ENCODE results near the gene MYO9A. TPM values are rescaled to one million over a fixed set of nuclear protein-coding genes. Genes with fewer than 3 reads are reported as not detected.

Gene MYO9A
- total and polyA plus RNA-seq, 10 of the 15 experiments (the other 5 are each of a cell fraction or from before 2014, with no cell fraction given), result 3.3 to 25.3 (median 12.2) TPM

DNA sequence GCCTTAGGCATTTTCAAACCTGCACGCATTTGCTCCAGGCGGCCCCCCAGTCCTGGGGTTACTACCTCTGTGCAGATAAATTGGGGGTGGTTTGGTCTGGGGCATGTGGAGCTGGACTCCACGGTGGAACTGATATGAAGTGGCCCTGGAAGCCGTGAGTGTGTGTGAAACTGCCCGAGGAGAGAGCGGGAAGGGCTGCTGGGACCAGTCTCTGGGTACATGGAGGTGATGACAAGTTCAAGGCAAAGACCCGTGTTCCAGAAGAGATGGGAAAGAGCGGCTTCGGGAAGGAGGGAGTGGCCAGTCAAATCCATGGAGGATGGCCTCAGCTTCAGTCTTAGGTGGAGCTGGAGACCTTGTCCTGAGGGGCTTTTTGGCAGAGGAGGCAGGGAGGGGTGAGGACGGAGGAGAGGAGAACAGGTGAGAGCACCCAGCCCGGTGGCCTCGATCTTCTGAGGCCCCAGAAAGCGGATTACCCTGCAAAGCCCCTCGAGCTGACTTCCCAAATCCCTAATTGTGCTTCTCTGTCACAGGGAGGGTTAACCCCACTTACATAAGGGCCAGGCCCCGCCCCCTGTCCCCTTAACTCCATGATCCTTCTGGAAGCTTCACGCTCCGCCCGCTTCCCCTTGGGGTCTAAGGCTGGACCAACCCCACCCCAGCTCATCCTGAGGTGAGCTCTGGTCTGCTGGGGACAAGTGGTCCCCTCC is 309.5 kb downstream of the MYO9A start:
- 52% methylated on average over 18 of the region's 18 CpGs for WGBS (ENCODE audit: insufficient coverage, insufficient replicate concordance, low lambda C conversion rate, missing lambda C conversion rate)
- ChIA-PET SMC1A (ENCODE audit: uncharacterized antibody, unreplicated experiment) (interaction anchor here (2.0 kb wide), 1 partner anchor 347 kb away, joined by 5 read pairs; no protein-coding TSS in a partner anchor), RAD21 (ENCODE audit: unreplicated experiment) (no interaction called here), CTCF (interaction anchor here (1.4 kb wide), 1 partner anchor 9 kb away, joined by 3 read pairs; no protein-coding TSS in a partner anchor), POLR2A (no interaction called here)
- no peak for ATAC-seq
- Histone ChIP-seq H3K27ac (ENCODE audit: control insufficient read depth, insufficient read depth) (no peak overlapping the region), H3K4me2 (ENCODE audit: control insufficient read depth, insufficient read depth) (no peak overlapping the region), H2AFZ (ENCODE audit: control insufficient read depth, low read depth, low read length) (no peak overlapping the region), H3K9me3 (replicated peaks; ENCODE audit: control insufficient read depth, insufficient read depth, low read length) (no peaks in the 10 kb centered on the region), H3K9ac (ENCODE audit: control insufficient read depth, insufficient read depth, low read length) (no peak overlapping the region), H3K4me3 (no peak overlapping the region), H3K79me2 (ENCODE audit: control insufficient read depth, insufficient read depth, low read length) (no peaks in the 10 kb centered on the region), H3K27me3 (replicated peaks in 1 of 2; ENCODE audit: control insufficient read depth in 2 of 2, insufficient read depth in 2 of 2, low read length in 1 of 2) (no peaks in the 10 kb centered on the region; a peak in 1 of 4 replicates), H3K36me3 (ENCODE audit: control insufficient read depth in 2 of 2, insufficient read depth in 2 of 2, low read length in 1 of 2) (no peaks in the 10 kb centered on the region), H3K4me1 (ENCODE audit: control insufficient read depth, insufficient read depth, low read length) (peaks cover 10% of the 10 kb centered on the region), H4K20me1 (ENCODE audit: control insufficient read depth, insufficient read depth) (no peaks in the 10 kb centered on the region)
- BruUV-seq (replicated peaks), result no TSS peak
- in situ Hi-C loops (cut with MboI), result loop anchor here (10.0 kb wide), 2 partner anchors 346 to 354 kb away; no protein-coding TSS in a partner anchor
- intact Hi-C loops (cut with micrococcal nuclease; ENCODE audit: unreplicated experiment), result no loop called here
- no peak for DNase-seq (ENCODE audit: low read depth, low spot score)
- FAIRE-seq, result no peak
- TF ChIP-seq RCOR1 (conservative IDR thresholded peaks at IDR 0.05; ENCODE audit: low read depth, low read length), result no peak

DNA sequence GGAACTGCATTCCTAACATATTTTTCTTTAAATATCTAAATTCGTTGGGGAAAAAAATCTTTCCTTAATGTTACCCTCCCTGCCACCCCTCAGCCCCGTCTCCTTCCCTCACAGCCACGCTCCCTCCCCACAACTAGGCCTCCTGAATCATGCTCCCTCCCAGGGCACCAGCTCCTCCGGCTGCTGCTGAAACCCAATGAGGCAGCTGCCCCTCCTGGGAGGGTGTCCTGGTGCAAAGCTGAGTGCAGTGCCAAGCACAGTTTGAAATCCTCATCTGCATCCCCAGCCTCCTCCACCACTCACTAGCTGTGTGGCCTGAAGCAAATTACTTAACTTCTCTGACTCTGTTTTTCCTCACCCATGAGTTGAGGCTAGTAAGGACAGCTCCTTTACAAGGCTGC is 310.3 kb downstream of the MYO9A start:
- POLR2A ChIA-PET, result no interaction called here
- 28% methylated on average over 4 of the region's 4 CpGs for WGBS (ENCODE audit: insufficient coverage, insufficient replicate concordance, low lambda C conversion rate, missing lambda C conversion rate)
- Histone ChIP-seq H3K27ac (ENCODE audit: control insufficient read depth, insufficient read depth) (no peak overlapping the region), H3K79me2 (ENCODE audit: control insufficient read depth, insufficient read depth, low read length) (no peaks in the 10 kb centered on the region), H3K9me3 (replicated peaks; ENCODE audit: control insufficient read depth, insufficient read depth, low read length) (no peaks in the 10 kb centered on the region), H3K36me3 (ENCODE audit: control insufficient read depth in 2 of 2, insufficient read depth in 2 of 2, low read length in 1 of 2) (no peaks in the 10 kb centered on the region), H3K4me3 (no peak overlapping the region), H3K9ac (ENCODE audit: control insufficient read depth, insufficient read depth, low read length) (no peak overlapping the region), H3K27me3 (replicated peaks in 1 of 2; ENCODE audit: control insufficient read depth in 2 of 2, insufficient read depth in 2 of 2, low read length in 1 of 2) (no peaks in the 10 kb centered on the region; a peak in 1 of 4 replicates), H3K4me1 (ENCODE audit: control insufficient read depth, insufficient read depth, low read length) (peaks cover 10% of the 10 kb centered on the region), H3K4me2 (ENCODE audit: control insufficient read depth, insufficient read depth) (no peak overlapping the region), H4K20me1 (ENCODE audit: control insufficient read depth, insufficient read depth) (no peaks in the 10 kb centered on the region), H2AFZ (ENCODE audit: control insufficient read depth, low read depth, low read length) (no peak overlapping the region)
- ATAC-seq, result no peak
- in situ Hi-C loops (cut with MboI), result loop anchor here (10.0 kb wide), 2 partner anchors 347 to 353 kb away; no protein-coding TSS in a partner anchor
- RAD21 ChIA-PET (ENCODE audit: unreplicated experiment), result no interaction called here
- CTCF ChIA-PET, result interaction anchor here (1.4 kb wide), 1 partner anchor 9 kb away, joined by 3 read pairs; no protein-coding TSS in a partner anchor
- SMC1A ChIA-PET (ENCODE audit: uncharacterized antibody, unreplicated experiment), result interaction anchor here (2.0 kb wide), 1 partner anchor 348 kb away, joined by 5 read pairs; no protein-coding TSS in a partner anchor
- FAIRE-seq, result no peak
- no peak for DNase-seq (ENCODE audit: low read depth, low spot score)
- intact Hi-C loops (cut with micrococcal nuclease; ENCODE audit: unreplicated experiment), result no loop called here
- no TSS peak for BruUV-seq (replicated peaks)
- TF ChIP-seq JUNB (IDR thresholded peaks at IDR 0.05) (no peak), CUX1 (IDR thresholded peaks at IDR 0.05; ENCODE audit: insufficient replicate concordance, low read depth, low read length) (no peak), ZNF207 (IDR thresholded peaks at IDR 0.05; ENCODE audit: borderline replicate concordance) (no peak), IRF5 (IDR thresholded peaks at IDR 0.05; ENCODE audit: borderline replicate concordance) (no peak), NBN (IDR thresholded peaks at IDR 0.05) (no peak), ZSCAN29 (IDR thresholded peaks at IDR 0.05) (no peak)
- TF ChIP-seq, protein P1, sequence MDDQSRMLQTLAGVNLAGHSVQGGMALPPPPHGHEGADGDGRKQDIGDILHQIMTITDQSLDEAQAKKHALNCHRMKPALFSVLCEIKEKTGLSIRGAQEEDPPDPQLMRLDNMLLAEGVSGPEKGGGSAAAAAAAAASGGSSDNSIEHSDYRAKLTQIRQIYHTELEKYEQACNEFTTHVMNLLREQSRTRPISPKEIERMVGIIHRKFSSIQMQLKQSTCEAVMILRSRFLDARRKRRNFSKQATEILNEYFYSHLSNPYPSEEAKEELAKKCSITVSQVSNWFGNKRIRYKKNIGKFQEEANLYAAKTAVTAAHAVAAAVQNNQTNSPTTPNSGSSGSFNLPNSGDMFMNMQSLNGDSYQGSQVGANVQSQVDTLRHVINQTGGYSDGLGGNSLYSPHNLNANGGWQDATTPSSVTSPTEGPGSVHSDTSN (IDR thresholded peaks at IDR 0.05; ENCODE audit: insufficient replicate concordance, low read depth, low read length), result no peak

All from GM12878 (cell line).